A673 (cell line): ENCODE measurements around the gene GAB1.

Experiments used
- EZH2 ChIP-seq: fragments of 200-600 bp; sonication (generic); IDR thresholded peaks from 2 replicates; pipeline ENCODE4 v1.6.1; 2017; ENCODE audit warnings: borderline replicate concordance, low read depth, mild to moderate bottlenecking, mixed read lengths, antibody characterized with exemption, low read length; ENCODE audit not compliant: poor library complexity, severe bottlenecking
- TF ChIP-seq, protein P1 (sequence below): fragments of 300-800, 200-600 bp; sonication (generic); conservative IDR thresholded peaks from 2 replicates; pipeline ENCODE4 v1.5.1; 2017; ENCODE audit warnings: low read depth, mild to moderate bottlenecking, antibody characterized with exemption, low read length, moderate library complexity, mixed read lengths

DNA sequence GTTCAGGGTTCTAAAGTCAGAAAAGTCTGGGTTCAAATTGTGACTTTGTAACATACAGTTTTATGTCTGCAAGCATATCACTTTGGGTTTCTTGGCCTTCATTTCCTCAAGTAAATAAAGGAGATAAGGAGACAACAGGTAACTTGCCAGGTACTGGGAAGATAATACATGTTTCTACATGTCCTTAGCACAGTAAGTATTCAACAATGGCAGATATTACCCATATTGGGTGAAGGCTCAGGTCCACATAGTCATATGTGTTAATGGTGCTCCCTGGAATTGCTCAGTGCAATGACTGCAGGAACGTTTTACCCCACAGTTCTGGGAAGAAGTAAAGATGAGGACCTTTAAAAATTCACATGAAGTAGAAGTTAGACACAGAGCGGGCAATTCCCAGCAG, 35.8 kb upstream of the GAB1 start:
- TF ChIP-seq, protein P1, sequence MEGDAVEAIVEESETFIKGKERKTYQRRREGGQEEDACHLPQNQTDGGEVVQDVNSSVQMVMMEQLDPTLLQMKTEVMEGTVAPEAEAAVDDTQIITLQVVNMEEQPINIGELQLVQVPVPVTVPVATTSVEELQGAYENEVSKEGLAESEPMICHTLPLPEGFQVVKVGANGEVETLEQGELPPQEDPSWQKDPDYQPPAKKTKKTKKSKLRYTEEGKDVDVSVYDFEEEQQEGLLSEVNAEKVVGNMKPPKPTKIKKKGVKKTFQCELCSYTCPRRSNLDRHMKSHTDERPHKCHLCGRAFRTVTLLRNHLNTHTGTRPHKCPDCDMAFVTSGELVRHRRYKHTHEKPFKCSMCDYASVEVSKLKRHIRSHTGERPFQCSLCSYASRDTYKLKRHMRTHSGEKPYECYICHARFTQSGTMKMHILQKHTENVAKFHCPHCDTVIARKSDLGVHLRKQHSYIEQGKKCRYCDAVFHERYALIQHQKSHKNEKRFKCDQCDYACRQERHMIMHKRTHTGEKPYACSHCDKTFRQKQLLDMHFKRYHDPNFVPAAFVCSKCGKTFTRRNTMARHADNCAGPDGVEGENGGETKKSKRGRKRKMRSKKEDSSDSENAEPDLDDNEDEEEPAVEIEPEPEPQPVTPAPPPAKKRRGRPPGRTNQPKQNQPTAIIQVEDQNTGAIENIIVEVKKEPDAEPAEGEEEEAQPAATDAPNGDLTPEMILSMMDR: no peak
- TF ChIP-seq EZH2: no peak
